HG02943 (cell line): ENCODE results near the gene ITSN1.
"Not testable (repeated sequence)": the region's sequence is repeated elsewhere in the genome, so short reads cannot be mapped to it uniquely, and the experiment has no call there.

Experiments
- ATAC-seq: cut with Tn5 transposase; IDR thresholded peaks from one replicate; pipeline ENCODE4 v1.9.1; 2021; ENCODE audit warnings: mild to moderate bottlenecking, low read depth, moderate library complexity; ENCODE audit not compliant: unreplicated experiment

Gene ITSN1

GRCh38 chr21:33650929-33651509 lies 8.7 kb downstream of the ITSN1 start:
- ATAC-seq = no peak

DNA sequence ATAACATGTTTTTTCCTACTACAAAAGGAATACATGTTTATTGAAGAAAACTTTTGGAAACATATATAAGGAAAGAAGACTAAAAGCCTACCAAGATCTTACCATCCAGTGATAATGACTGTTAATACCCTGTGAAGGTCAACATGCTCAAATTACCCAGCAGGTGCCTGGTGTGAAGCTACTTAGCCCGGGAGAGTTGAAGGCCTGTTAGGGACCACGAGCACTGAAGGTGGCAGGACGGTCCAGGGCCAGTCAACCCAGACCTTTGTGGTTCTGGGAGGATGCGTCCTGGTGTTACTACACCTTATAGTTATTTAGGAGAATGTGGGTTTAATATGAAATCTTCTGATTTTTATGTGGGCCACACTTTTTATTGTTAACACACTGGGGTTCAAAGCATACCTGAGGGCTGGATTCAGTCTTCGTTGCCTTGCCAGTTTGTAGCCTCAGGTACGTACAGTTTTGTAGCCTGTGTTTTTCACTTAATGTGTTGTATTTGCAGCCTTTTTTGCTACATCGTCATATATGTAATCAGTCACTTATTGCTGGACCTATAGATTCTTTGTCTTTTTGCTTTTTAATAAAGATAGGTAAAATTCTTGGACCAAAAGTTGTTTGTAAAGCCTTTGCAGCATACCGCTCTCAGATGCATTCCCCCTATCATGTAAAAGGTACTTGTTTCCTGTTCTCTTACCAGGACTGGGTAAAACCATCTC lies 9.8 kb downstream of the ITSN1 start:
- ATAC-seq = no peak

- no peak for ATAC-seq
Observed at GRCh38 chr21:33654412-33654811, 12.1 kb downstream of the ITSN1 start.

DNA sequence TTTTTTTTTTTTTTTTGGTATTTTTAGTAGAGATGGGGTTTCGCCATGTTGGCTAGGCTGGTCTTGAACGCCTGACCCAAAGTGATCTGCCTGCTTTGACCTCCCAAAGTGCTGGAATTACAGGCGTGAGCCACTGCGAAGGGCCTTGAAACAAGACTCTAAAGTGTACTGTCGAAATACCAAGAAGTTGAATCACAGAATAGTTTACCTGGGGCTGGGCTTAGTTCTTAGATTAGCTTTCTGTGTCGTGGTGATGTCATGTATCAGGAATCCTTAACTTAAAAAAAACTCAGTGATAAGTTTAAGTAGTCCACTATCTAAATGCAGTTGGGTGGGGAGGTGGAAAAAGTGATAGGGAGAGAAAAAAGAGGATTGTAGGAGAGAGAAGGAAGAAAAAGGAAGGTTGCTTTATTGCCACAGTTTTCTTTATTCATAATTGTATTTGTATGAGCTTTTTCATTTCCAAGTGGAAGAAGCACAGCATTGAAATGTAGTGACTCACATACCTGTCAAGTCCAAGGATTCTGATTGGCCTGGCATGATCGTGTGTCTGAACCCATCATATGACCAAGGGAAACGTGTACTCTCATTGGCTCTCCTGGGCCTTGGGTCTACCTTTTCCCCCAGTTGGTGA lies 13.4 kb downstream of the ITSN1 start:
- ATAC-seq = no peak

- no peak for ATAC-seq
Observed at GRCh38 chr21:33657124-33657820, 15.0 kb downstream of the ITSN1 start.

DNA sequence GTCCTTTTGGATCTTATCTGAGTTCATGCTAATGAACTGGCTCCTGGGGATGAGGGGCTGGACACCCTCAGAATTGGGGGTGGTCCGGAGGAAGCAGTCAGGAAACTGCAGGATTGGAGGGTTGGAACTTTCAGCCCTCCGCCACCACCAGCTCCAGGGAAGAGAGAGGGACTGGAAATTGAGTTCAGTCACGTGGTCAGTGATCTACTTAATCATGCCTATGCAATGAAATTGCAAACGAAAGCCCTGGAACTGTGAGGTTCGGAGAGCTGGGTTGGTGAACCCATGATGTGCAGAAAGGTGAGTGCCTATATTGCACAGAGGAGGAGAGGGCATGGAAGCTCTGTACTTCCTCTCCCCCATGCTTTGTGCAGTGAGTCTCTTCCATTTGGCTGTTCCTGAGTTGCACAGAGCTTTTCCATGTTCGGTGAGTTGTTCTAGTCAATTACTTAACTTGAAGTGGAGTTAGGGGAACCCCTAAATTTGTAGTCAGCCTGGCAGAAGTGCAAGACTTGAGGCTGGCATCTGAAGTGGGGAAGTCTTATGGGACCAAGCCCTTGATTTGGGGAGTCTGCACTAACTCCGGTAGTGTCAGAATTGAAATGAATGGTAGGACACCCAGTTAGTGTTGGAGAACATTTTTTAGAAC lies 16.7 kb downstream of the ITSN1 start:
- ATAC-seq = no peak

DNA sequence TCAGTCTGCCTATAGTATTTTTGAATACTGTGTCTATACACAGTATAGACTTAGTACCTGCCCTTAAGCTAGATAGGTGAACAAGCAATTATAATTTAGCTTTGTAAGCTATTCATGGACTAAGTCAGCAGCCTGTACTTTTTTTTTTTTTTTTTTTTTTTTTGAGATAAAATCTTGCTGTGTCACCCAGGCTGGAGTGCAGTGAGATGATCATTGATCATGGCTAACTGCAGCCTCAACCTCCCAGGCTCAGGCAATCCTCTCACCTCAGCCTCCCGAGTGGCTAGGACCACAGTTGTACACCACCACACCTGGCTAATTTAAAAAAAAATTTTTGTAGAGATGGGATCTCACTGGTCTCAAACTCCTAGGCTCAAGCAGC lies 17.3 kb downstream of the ITSN1 start:
- ATAC-seq = no peak

DNA sequence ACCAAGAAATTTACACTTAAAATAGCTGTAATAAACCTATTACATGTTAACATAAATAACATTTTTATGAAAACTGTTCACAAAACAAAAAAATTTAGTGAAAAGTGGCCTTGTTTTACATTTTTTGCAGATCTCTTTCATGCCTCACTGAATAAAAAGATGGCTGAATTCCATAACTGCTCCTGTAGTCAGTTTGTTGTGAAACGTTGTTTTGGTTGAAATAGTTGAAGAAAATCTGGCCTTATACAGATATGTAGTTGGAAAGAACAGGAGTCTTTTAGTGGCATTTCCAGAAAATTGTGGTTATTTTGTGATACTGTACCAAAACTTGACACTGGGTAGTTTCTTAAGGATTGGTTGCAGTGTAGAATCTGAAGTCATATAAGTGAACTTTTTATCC lies 18.1 kb downstream of the ITSN1 start:
- no peak for ATAC-seq

DNA sequence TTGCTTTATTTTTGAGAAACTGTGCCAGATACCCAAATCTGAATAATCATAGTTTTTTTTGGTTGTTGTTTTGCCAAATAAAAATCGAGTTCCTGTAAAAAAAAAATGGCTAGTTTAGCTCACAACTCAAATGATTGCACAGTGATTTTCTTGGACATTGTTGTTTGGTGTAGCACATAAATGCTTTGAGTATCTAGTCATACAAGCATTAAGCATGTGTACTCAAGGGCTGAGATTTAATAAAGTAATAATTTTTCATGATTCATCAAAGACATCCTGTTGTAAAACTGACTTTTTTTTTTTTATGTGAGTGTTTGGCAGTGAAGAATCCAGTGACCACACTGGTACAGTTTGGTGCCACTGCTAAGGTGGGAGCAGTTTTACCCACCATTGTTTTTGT lies 18.8 kb downstream of the ITSN1 start:
- no peak for ATAC-seq

GRCh38 chr21:33662046-33662445 lies 19.7 kb downstream of the ITSN1 start:
- no peak for ATAC-seq

GRCh38 chr21:33663241-33663640 lies 20.9 kb downstream of the ITSN1 start:
- no peak for ATAC-seq

DNA sequence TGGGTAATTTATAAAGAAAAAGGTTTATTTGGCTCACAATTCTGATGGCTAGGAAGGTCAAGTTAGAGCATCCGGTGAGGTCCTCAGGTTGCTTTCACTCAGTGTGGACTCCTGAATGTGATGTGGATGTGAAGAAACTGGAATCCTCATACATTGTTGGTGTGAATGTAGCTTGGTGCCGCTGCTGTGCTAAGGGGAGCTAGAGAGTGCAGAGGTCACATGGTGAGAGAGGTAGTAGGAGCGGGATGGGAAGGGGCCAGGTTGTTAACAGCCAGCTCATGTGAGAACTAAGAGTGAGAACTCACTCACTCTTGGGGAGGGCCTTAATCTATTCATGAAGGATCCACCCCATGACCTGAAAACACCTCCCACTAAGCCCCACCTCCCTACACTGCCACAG lies 21.8 kb downstream of the ITSN1 start:
- no peak for ATAC-seq

GRCh38 chr21:33666153-33666552 lies 23.9 kb downstream of the ITSN1 start:
- no peak for ATAC-seq

DNA sequence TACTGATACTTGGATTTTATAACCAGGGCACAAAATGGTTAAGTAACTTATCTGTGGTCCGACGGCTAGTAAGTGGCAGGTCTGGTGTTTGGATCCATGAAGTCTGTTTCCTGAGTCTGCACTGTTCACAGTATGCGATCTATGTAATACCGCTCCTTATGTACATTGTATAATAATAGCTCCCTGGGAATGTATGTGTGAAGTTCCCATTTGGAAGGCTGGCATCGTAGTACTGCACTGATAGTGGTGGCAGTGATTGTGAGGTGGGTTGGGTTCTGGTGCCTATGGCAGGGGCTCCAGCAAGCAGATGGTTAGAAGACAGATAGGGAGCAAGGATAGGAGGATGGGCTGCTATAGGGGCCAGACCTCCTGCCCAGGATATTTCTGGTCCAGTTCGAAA lies 25.3 kb downstream of the ITSN1 start:
- ATAC-seq = no peak

GRCh38 chr21:33668180-33668579 lies 25.9 kb downstream of the ITSN1 start:
- ATAC-seq = no peak

- no peak for ATAC-seq
Observed at GRCh38 chr21:33668620-33669019, 26.3 kb downstream of the ITSN1 start.

GRCh38 chr21:33670076-33670978 lies 28.0 kb downstream of the ITSN1 start:
- ATAC-seq = no peak

DNA sequence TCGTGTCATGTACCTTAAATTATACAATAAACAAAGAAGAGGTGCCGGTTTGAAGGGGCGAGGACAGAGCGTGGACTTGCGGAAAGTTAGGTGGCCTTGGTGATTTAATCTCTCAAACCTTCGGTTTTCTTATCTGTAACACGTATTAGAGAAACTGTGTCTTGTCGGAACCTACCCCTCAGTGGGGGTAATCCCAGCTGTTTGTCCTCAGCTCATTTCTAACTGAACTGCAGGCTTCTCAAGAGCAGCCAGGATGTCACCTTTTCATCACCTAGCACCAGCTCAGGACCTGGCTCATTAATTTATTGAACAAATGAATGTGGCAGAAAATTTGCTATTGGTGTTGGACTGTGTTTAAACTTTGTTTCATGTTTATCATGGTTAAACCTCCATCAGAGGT lies 31.2 kb downstream of the ITSN1 start:
- no peak for ATAC-seq

- no peak for ATAC-seq
Observed at GRCh38 chr21:33674226-33674625, 31.9 kb downstream of the ITSN1 start.

- ATAC-seq = not testable (repeated sequence)
Observed at GRCh38 chr21:33676666-33677065, 34.4 kb downstream of the ITSN1 start.
